ENCODE data around the gene AKIRIN2. TPM values are rescaled to one million over a fixed set of nuclear protein-coding genes. Genes with fewer than 3 reads are reported as not detected.

Gene AKIRIN2
- polyA plus RNA-seq, 3 donors, result 102 to 145 (median 118) TPM

GRCh38 chr6:87672641-87673040 lies 29.4 kb downstream of the AKIRIN2 start:
- TF ChIP-seq CTCF (IDR thresholded peaks at IDR 0.05), result no peak
- H3K27me3 ChIP-seq (ENCODE audit: control insufficient read depth in 2 of 2, insufficient read depth in 2 of 2, low read length in 2 of 2), result no peaks in the 10 kb centered on the region
- no peak for DNase-seq
- no peak overlapping the region for H3K27ac Mint-ChIP-seq
- H2AFZ ChIP-seq (ENCODE audit: insufficient read depth, low read depth, low read length, poor library complexity, severe bottlenecking), result no peak overlapping the region
- no peak overlapping the region for H3K4me2 ChIP-seq (replicated peaks; ENCODE audit: extremely low read depth, low read length, poor library complexity, severe bottlenecking)
- peaks cover 15 to 26% of the 10 kb centered on the region in 2 donors for H3K4me1 ChIP-seq (ENCODE audit: control insufficient read depth in 1 of 2, insufficient read depth in 2 of 2, low read length in 2 of 2)
- no peaks in the 10 kb centered on the region for H3K9me3 ChIP-seq (replicated peaks in 1 of 2; ENCODE audit: control insufficient read depth in 1 of 2, insufficient read depth in 1 of 2, low read length in 2 of 2)
- WGBS (ENCODE audit: insufficient coverage), result 100% methylated on average over 1 of the region's 2 CpGs
- H3K4me3 Mint-ChIP-seq, result no peak overlapping the region
- H3K4me1 Mint-ChIP-seq, result peaks cover 25% of the 10 kb centered on the region
- H3K27me3 Mint-ChIP-seq (ENCODE audit: low read depth in 3 of 3), result peaks cover 1 to 2% (median 2%) of the 10 kb centered on the region in 3 donors
- peak overlapping the region in 1 of 2 donors; percentile 5 for H3K27ac ChIP-seq (ENCODE audit: low read depth in 1 of 2, low read length in 2 of 2)
- H4K20me1 ChIP-seq (ENCODE audit: insufficient read depth, low read length), result peaks cover 84% of the 10 kb centered on the region
- H3K36me3 ChIP-seq (replicated peaks in 1 of 2; ENCODE audit: control insufficient read depth in 1 of 2, insufficient read depth in 2 of 2, low read length in 2 of 2), result peaks cover 34 to 90% of the 10 kb centered on the region in 2 donors
- H3K9ac ChIP-seq (ENCODE audit: insufficient read depth, low read length, poor library complexity, severe bottlenecking), result no peak overlapping the region
- H3K4me3 ChIP-seq (replicated peaks in 1 of 3; ENCODE audit: low read depth in 2 of 3, low read length in 3 of 3), result no peak overlapping the region
- H3K36me3 Mint-ChIP-seq, result peaks cover 45 to 75% of the 10 kb centered on the region in 2 donors
- peaks cover 16% of the 10 kb centered on the region for H3K79me2 ChIP-seq (ENCODE audit: insufficient read depth, low read length)
- intact Hi-C loops (cut with micrococcal nuclease), result loop anchor here in 1 of 2 donors (10.0 kb wide), 1 partner anchor 88 kb away; the partner anchor contains the start of gene RARS2
- no peaks in the 10 kb centered on the region for H3K9me3 Mint-ChIP-seq

- H3K4me2 ChIP-seq (replicated peaks; ENCODE audit: extremely low read depth, low read length, poor library complexity, severe bottlenecking), result no peak overlapping the region
- H3K79me2 ChIP-seq (ENCODE audit: insufficient read depth, low read length), result peaks cover 9% of the 10 kb centered on the region
- H2AFZ ChIP-seq (ENCODE audit: insufficient read depth, low read depth, low read length, poor library complexity, severe bottlenecking), result no peak overlapping the region
- H3K4me3 ChIP-seq (replicated peaks in 1 of 3; ENCODE audit: low read depth in 2 of 3, low read length in 3 of 3), result no peak overlapping the region
- peaks cover 15 to 26% of the 10 kb centered on the region in 2 donors for H3K4me1 ChIP-seq (ENCODE audit: control insufficient read depth in 1 of 2, insufficient read depth in 2 of 2, low read length in 2 of 2)
- H3K27ac ChIP-seq (ENCODE audit: low read depth in 1 of 2, low read length in 2 of 2), result peak overlapping the region; percentile 12 to 66
- H3K27me3 Mint-ChIP-seq (ENCODE audit: low read depth in 3 of 3), result peaks cover 1 to 2% (median 2%) of the 10 kb centered on the region in 3 donors
- peaks cover 25% of the 10 kb centered on the region for H3K4me1 Mint-ChIP-seq
- H4K20me1 ChIP-seq (ENCODE audit: insufficient read depth, low read length), result peaks cover 73% of the 10 kb centered on the region
- H3K36me3 Mint-ChIP-seq, result peaks cover 42 to 74% of the 10 kb centered on the region in 2 donors
- H3K9me3 ChIP-seq (replicated peaks in 1 of 2; ENCODE audit: control insufficient read depth in 1 of 2, insufficient read depth in 1 of 2, low read length in 2 of 2), result no peaks in the 10 kb centered on the region
- 40% methylated on average over 3 of the region's 6 CpGs for WGBS (ENCODE audit: insufficient coverage)
- peaks cover 26 to 89% of the 10 kb centered on the region in 2 donors for H3K36me3 ChIP-seq (replicated peaks in 1 of 2; ENCODE audit: control insufficient read depth in 1 of 2, insufficient read depth in 2 of 2, low read length in 2 of 2)
- TF ChIP-seq CTCF (IDR thresholded peaks at IDR 0.05), result no peak
- intact Hi-C loops (cut with micrococcal nuclease), result loop anchor here in 1 of 2 donors (10.0 kb wide), 1 partner anchor 87 kb away; the partner anchor contains the start of gene RARS2
- H3K27me3 ChIP-seq (ENCODE audit: control insufficient read depth in 2 of 2, insufficient read depth in 2 of 2, low read length in 2 of 2), result no peaks in the 10 kb centered on the region
- DNase-seq, result peak in 2 of 3 donors; percentile 43 to 49
- no peak overlapping the region for H3K4me3 Mint-ChIP-seq
- H3K9ac ChIP-seq (ENCODE audit: insufficient read depth, low read length, poor library complexity, severe bottlenecking), result no peak overlapping the region
- H3K9me3 Mint-ChIP-seq, result no peaks in the 10 kb centered on the region
- peak overlapping the region; percentile 19 to 79 (median 68) for H3K27ac Mint-ChIP-seq
These were observed 30.4 kb downstream of the AKIRIN2 start for GRCh38 chr6:87671555-87672029.

Measured in CD14-positive monocyte (primary cell).